IMR-90 (cell line): ENCODE results near the gene DDN. TPM values are rescaled to one million over a fixed set of nuclear protein-coding genes. Genes with fewer than 3 reads are reported as not detected.

ENCODE experiments used
- ATAC-seq: fragments of 200-7000 bp; cut with Tn5 transposase; 2 replicates; pipeline ENCODE4 v1.9.1; 2020; ENCODE audit warnings: low read depth, mild to moderate bottlenecking, moderate library complexity
- BruUV-seq: library from RNA; stranded (reverse); fragments of 400-500 nt; replicated peaks from 2 replicates; lab custom pipeline; 2021; lab: Mats Ljungman, UMichigan
- CTCF ChIA-PET: fragments of 300-600 bp; formaldehyde crosslinking; extraction: SDS; loops from one replicate; lab custom pipeline; 2021; ENCODE audit warnings: antibody characterized with exemption; lab: Yijun Ruan, JAX
- POLR2A ChIA-PET: fragments of 300-600 bp; sonication (Branson Sonifier 250); formaldehyde crosslinking; loops from one replicate; lab custom pipeline; 2022; ENCODE audit warnings: antibody characterized with exemption; ENCODE audit not compliant: unreplicated experiment; lab: Charles Lee
- DNase-seq: peaks from one replicate; pipeline ENCODE4 v3.0.0; 2013
- H2AFZ ChIP-seq: replicated peaks from 2 replicates; pipeline ENCODE3; 2013; ENCODE audit warnings: low read length, mild to moderate bottlenecking; ENCODE audit not compliant: poor library complexity
- H2AK5ac ChIP-seq: 2 replicates; pipeline ENCODE4 v1.6.1; 2013; ENCODE audit warnings: low read depth, low read length, inconsistent platforms
- H2AK9ac ChIP-seq: replicated peaks from 2 replicates; pipeline ENCODE3; 2013; ENCODE audit warnings: mild to moderate bottlenecking, low read depth, low read length, moderate library complexity; ENCODE audit not compliant: poor library complexity
- H2BK120ac ChIP-seq: 2 replicates; pipeline ENCODE4 v1.6.1; 2013; ENCODE audit warnings: low read depth, low read length, inconsistent platforms
- H2BK15ac ChIP-seq: 3 replicates; pipeline ENCODE4 v1.6.1; 2013; ENCODE audit warnings: low read depth, low read length, inconsistent platforms
- H2BK20ac ChIP-seq: 2 replicates; pipeline ENCODE4 v1.6.1; 2013; ENCODE audit warnings: low read depth, mild to moderate bottlenecking, inconsistent platforms, low read length, moderate library complexity
- H2BK5ac ChIP-seq: 2 replicates; pipeline ENCODE4 v1.6.1; 2013; ENCODE audit warnings: mild to moderate bottlenecking, low read depth, low read length, inconsistent platforms; ENCODE audit not compliant: poor library complexity, severe bottlenecking
- H3K14ac ChIP-seq: replicated peaks from 2 replicates; pipeline ENCODE4 v1.6.1; 2013; ENCODE audit warnings: low read depth, low read length, inconsistent platforms
- H3K18ac ChIP-seq: 2 replicates; pipeline ENCODE4 v1.6.1; 2013; ENCODE audit warnings: low read depth, low read length, control low read depth
- H3K23ac ChIP-seq: 2 replicates; pipeline ENCODE4 v1.6.1; 2013; ENCODE audit warnings: low read depth, low read length, inconsistent platforms
- H3K27ac ChIP-seq: 2 replicates; pipeline ENCODE4 v1.5.1; 2013; ENCODE audit warnings: mild to moderate bottlenecking, control low read depth, low read length; ENCODE audit not compliant: insufficient read depth
- H3K27me3 ChIP-seq: 2 replicates; pipeline ENCODE4 v1.6.1; 2013; ENCODE audit warnings: low read length; ENCODE audit not compliant: control insufficient read depth, insufficient read depth
- H3K36me3 ChIP-seq: 2 replicates; pipeline ENCODE4 v1.6.1; 2013; ENCODE audit warnings: low read length, mixed read lengths; ENCODE audit not compliant: control insufficient read depth, insufficient read depth
- H3K4ac ChIP-seq: 2 replicates; pipeline ENCODE4 v1.6.1; 2013; ENCODE audit warnings: low read depth, low read length, inconsistent platforms
- H3K4me1 ChIP-seq: 2 replicates; pipeline ENCODE4 v1.6.1; 2013; ENCODE audit warnings: low read length, mixed read lengths; ENCODE audit not compliant: control insufficient read depth, insufficient read depth
- H3K4me2 ChIP-seq: 2 replicates; pipeline ENCODE4 v1.6.1; 2013; ENCODE audit warnings: low read depth, mild to moderate bottlenecking, control low read depth, low read length, moderate library complexity
- H3K4me3 ChIP-seq: 2 replicates; pipeline ENCODE4 v1.5.1; 2013; ENCODE audit warnings: low read depth, mild to moderate bottlenecking, control low read depth, low read length, moderate library complexity; ENCODE audit not compliant: insufficient read depth
- H3K56ac ChIP-seq: 2 replicates; pipeline ENCODE4 v1.6.1; 2013; ENCODE audit warnings: low read length, inconsistent platforms; ENCODE audit not compliant: insufficient read depth; ENCODE audit errors: extremely low read depth
- H3K79me1 ChIP-seq, 2 experiments: 2 replicates each; pipeline ENCODE4 v1.6.1; 2013; ENCODE audit warnings: low read length in 2 of 2, inconsistent platforms in 1 of 2, low read depth in 1 of 2
- H3K9ac ChIP-seq: 2 replicates; pipeline ENCODE4 v1.6.1; 2013; ENCODE audit warnings: low read depth, low read length, control low read depth
- H3K9me1 ChIP-seq: 2 replicates; pipeline ENCODE4 v1.6.1; 2013; ENCODE audit warnings: low read length, inconsistent platforms; ENCODE audit not compliant: insufficient read depth
- H3K9me3 ChIP-seq: 2 replicates; pipeline ENCODE4 v1.6.1; 2013; ENCODE audit warnings: low read length; ENCODE audit not compliant: control insufficient read depth, insufficient read depth
- H4K20me1 ChIP-seq: 2 replicates; pipeline ENCODE4 v1.6.1; 2013; ENCODE audit warnings: low read length, inconsistent platforms; ENCODE audit not compliant: insufficient read depth
- H4K5ac ChIP-seq: 2 replicates; pipeline ENCODE4 v1.6.1; 2013; ENCODE audit warnings: mild to moderate bottlenecking, low read depth, low read length, control low read depth
- H4K8ac ChIP-seq, 2 experiments: 2 replicates each; pipeline ENCODE4 v1.6.1; 2013; ENCODE audit warnings: low read depth in 2 of 2, low read length in 2 of 2, control low read depth in 1 of 2, inconsistent platforms in 1 of 2
- H4K91ac ChIP-seq: 2 replicates; pipeline ENCODE4 v1.6.1; 2013; ENCODE audit warnings: low read depth, low read length, inconsistent platforms; ENCODE audit not compliant: insufficient read depth
- BHLHE40 ChIP-seq: fragments of 150-350 bp; IDR thresholded peaks from 2 replicates; pipeline ENCODE4 v1.6.1; 2016; ENCODE audit warnings: mild to moderate bottlenecking, low read depth, low read length
- CEBPB ChIP-seq: IDR thresholded peaks from 2 replicates; pipeline ENCODE4 v1.6.1; 2012; ENCODE audit warnings: low read depth, low read length, improper control_type of control experiment
- CHD1 ChIP-seq: IDR thresholded peaks from 2 replicates; pipeline ENCODE4 v1.6.1; 2012; ENCODE audit warnings: low read depth, low read length, improper control_type of control experiment
- CTCF ChIP-seq: conservative IDR thresholded peaks from 2 replicates; pipeline ENCODE4 v1.5.1; 2012; ENCODE audit warnings: mild to moderate bottlenecking, low read depth, low read length, improper control_type of control experiment
- ELK1 ChIP-seq: fragments of 150-350 bp; IDR thresholded peaks from 2 replicates; pipeline ENCODE4 v1.6.1; 2016; ENCODE audit warnings: low read depth, mild to moderate bottlenecking, low read length, moderate library complexity, borderline replicate concordance
- RAD21 ChIP-seq: IDR thresholded peaks from 2 replicates; pipeline ENCODE4 v1.6.1; 2012; ENCODE audit warnings: low read length, improper control_type of control experiment
- RFX5 ChIP-seq: IDR thresholded peaks from 2 replicates; pipeline ENCODE4 v1.8.0; 2012; ENCODE audit warnings: low read depth, mild to moderate bottlenecking, low read length, moderate library complexity
- SMC3 ChIP-seq: fragments of 150-350 bp; IDR thresholded peaks from 2 replicates; pipeline ENCODE4 v1.6.1; 2016; ENCODE audit warnings: low read depth, mild to moderate bottlenecking, antibody characterized with exemption, low read length, moderate library complexity
- WGBS, 2 experiments: methylation state at CpG; one replicate each; pipeline versions ENCODE4 v1.1.5 to v1.1.7; 2013; ENCODE audit warnings: missing lambda C conversion rate in 2 of 2; ENCODE audit not compliant: insufficient read length in 1 of 2; ENCODE audit errors: extremely low coverage in 2 of 2; 5-methylcytosine and 5-hydroxymethylcytosine counted together
- dilution Hi-C: fragments of 300-500 bp; cut with HindIII; formaldehyde crosslinking; loops from one replicate; pipeline ENCODE4 v1.14.3; 2018; ENCODE audit warnings: low sequenced_read_pairs; ENCODE audit not compliant: unreplicated experiment
- in situ Hi-C: fragments of 300-500 bp; cut with MboI; formaldehyde crosslinking; loops from 3 replicates; pipeline ENCODE4 v1.14.3; 2019; ENCODE audit warnings: low sequenced_read_pairs, inconsistent platforms, mixed read lengths
- intact Hi-C: fragments of 100-400 bp; cut with micrococcal nuclease; formaldehyde crosslinking; loops from 2 replicates; pipeline ENCODE4 v1.10.0; 2022
- polyA plus RNA-seq, 3 experiments: library from polyadenylated mRNA; depleted of rRNA; stranded (reverse); fragments of >200 nt; gene quantifications; 2 replicates each; pipeline ENCODE4 v1.2.3, GENCODE V29; 2012; ENCODE audit warnings: low replicate concordance in 1 of 3
- total RNA-seq: library from RNA; depleted of rRNA; stranded (reverse); fragments of >200 nt; gene quantifications from 2 replicates; pipeline ENCODE4 v1.2.3, GENCODE V29; 2012

DDN gene
- total and polyA plus RNA-seq, 2 of the 4 experiments (the other 2 are of a cell fraction) = 0.18 to 0.21 TPM

GRCh38 chr12:49014547-49014946 lies 15.4 kb upstream of the DDN start:
- H3K4me3 ChIP-seq = no peak overlapping the region
- H2BK120ac ChIP-seq = no peak overlapping the region
- no peak overlapping the region for H3K27ac ChIP-seq
- TF ChIP-seq RFX5 (no peak), CEBPB (no peak), BHLHE40 (no peak), CHD1 (no peak), ELK1 (no peak), CTCF (peak; percentile 42), RAD21 (peak; percentile 41), SMC3 (peak; percentile 19; the same call in 1 of the 2 replicates)
- peaks cover 8% of the 10 kb centered on the region; the same call in 1 of the 2 replicates for H4K20me1 ChIP-seq
- no peaks in the 10 kb centered on the region for H3K9me3 ChIP-seq
- H3K36me3 ChIP-seq = peaks cover 14% of the 10 kb centered on the region
- 40% methylated on average over 1 of the region's 1 CpG; no CpG with 5 or more reads in 1 of the 2 experiments for WGBS, 2 experiments
- no peak overlapping the region; the same call in 1 of the 2 replicates for H3K4ac ChIP-seq
- ChIA-PET CTCF (interaction anchor here (0.6 to 1.4 kb wide), 3 partner anchors 14 to 27 kb away, joined by 3 read pairs; no protein-coding TSS in a partner anchor), POLR2A (no interaction called here)
- H4K91ac ChIP-seq = no peak overlapping the region
- in situ Hi-C loops (no loop called here), dilution Hi-C loops (no loop called here), intact Hi-C loops (no loop called here)
- ATAC-seq = peak; percentile 2; the same call in 1 of the 2 replicates
- H3K4me1 ChIP-seq = peaks cover 2% of the 10 kb centered on the region
- DNase-seq = peak; percentile 55
- H3K9ac ChIP-seq = no peak overlapping the region
- no peak overlapping the region for H2AK5ac ChIP-seq
- no peak overlapping the region; the same call in 1 of the 2 replicates for H2BK20ac ChIP-seq
- H3K14ac ChIP-seq = no peak overlapping the region
- H3K18ac ChIP-seq = no peak overlapping the region
- H3K4me2 ChIP-seq = no peak overlapping the region
- no peak overlapping the region for H2AFZ ChIP-seq
- H2AK9ac ChIP-seq = peak overlapping the region; percentile 58
- no peaks in the 10 kb centered on the region for H3K27me3 ChIP-seq
- H4K8ac ChIP-seq = no peak overlapping the region
- BruUV-seq = no TSS peak
- H2BK15ac ChIP-seq = no peak overlapping the region
- no peak overlapping the region for H3K56ac ChIP-seq
- 0 out of 2 replicates have a peak overlapping the region, but pooled peaks have one; percentile 52 for H3K23ac ChIP-seq
- H2BK5ac ChIP-seq = no peak overlapping the region
- H4K5ac ChIP-seq = no peak overlapping the region
- H3K79me1 ChIP-seq = peaks cover 32 to 55% of the 10 kb centered on the region in 2 experiments
- peaks cover 7% of the 10 kb centered on the region for H3K9me1 ChIP-seq
